Measurements from ENCODE around the gene KDM7A.

The KDM7A gene

DNA sequence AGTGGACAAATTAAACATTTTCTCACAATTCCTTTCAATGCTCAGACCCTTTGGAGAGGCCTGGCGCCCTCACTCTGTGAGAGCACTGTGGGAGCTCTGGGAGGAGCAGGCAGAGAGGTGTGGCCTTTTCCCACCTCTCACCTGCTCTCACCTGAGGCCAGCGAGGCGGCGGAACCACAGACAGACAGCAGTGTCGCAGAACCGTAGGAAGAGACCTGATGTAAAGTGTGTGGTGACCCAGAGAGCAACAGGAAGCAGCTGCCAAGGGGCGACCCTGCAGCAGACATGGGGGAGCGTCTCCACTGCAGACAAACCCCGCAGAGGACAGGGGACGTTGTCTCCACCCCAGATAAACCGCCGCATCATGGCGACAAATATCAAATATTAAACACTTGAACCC is 98.4 kb downstream of the KDM7A start:
- DNase-seq (ENCODE audit: low read depth): no peak
- no peak overlapping the region for H3K4me3 ChIP-seq (ENCODE audit: low read depth, low read length)
- TF ChIP-seq, protein P1, sequence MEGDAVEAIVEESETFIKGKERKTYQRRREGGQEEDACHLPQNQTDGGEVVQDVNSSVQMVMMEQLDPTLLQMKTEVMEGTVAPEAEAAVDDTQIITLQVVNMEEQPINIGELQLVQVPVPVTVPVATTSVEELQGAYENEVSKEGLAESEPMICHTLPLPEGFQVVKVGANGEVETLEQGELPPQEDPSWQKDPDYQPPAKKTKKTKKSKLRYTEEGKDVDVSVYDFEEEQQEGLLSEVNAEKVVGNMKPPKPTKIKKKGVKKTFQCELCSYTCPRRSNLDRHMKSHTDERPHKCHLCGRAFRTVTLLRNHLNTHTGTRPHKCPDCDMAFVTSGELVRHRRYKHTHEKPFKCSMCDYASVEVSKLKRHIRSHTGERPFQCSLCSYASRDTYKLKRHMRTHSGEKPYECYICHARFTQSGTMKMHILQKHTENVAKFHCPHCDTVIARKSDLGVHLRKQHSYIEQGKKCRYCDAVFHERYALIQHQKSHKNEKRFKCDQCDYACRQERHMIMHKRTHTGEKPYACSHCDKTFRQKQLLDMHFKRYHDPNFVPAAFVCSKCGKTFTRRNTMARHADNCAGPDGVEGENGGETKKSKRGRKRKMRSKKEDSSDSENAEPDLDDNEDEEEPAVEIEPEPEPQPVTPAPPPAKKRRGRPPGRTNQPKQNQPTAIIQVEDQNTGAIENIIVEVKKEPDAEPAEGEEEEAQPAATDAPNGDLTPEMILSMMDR (IDR thresholded peaks at IDR 0.05; ENCODE audit: low read depth, low read length, missing control alignments): no peak

DNA sequence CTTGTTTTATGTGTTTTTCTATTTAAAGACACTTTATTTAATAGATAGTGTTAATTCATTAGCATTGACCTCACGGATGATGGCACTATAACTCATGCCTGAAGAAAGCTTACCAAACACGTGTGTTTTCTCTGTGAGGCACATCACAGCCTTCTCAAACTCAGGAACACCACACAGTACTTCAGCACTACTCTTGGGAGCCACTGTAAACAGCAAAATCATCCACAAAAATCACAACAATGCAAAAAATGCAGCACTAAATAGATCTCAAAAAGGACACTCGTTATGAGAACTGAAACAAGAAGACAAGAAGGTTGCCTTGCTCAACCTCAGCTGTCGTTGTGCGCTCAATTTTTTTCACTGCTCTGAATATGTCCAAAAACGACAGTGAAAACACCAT is 102.0 kb downstream of the KDM7A start:
- DNase-seq (ENCODE audit: low read depth): no peak
- no peak overlapping the region for H3K4me3 ChIP-seq (ENCODE audit: low read depth, low read length)
- TF ChIP-seq, protein P1 (IDR thresholded peaks at IDR 0.05; ENCODE audit: low read depth, low read length, missing control alignments): no peak

- TF ChIP-seq, protein P1 (IDR thresholded peaks at IDR 0.05; ENCODE audit: low read depth, low read length, missing control alignments): no peak
- H3K4me3 ChIP-seq (ENCODE audit: low read depth, low read length): no peak overlapping the region
- DNase-seq (ENCODE audit: low read depth): no peak
Observed at GRCh38 chr7:140070546-140070945, 106.2 kb downstream of the KDM7A start.

DNA sequence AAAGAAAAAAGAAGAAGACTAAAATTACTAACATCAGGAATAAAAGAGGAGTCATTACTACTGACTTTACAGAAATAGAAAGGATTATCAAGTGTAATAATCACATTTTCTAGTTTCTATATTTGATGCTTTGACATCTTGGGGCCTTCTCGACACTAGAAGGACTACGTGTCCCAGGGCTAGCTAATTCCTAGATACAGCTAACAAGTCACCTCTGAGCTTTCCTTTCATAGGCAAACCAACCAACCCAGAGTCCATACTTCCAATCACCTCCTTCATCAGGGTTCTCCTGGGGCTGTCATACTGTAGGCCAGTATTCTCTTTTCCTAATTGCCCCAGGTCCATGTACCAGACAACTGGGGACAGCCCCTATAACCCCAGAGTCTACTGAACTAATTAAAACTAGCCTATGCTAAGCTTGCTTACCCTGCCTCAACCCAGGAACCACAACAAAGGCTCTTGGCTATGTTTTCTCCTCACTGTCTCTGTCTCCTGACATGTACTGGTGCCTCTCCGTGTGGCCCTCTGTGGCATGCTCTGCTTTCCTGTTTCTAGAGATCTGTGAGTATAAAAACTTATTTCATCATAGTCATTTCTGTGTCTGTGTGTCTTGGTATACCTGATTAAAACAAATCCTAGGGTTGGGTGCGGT is 107.4 kb downstream of the KDM7A start:
- no peak for DNase-seq (ENCODE audit: low read depth)
- no peak overlapping the region for H3K4me3 ChIP-seq (ENCODE audit: low read depth, low read length)
- TF ChIP-seq, protein P1 (IDR thresholded peaks at IDR 0.05; ENCODE audit: low read depth, low read length, missing control alignments): no peak

GRCh38 chr7:140068033-140068432 is 108.8 kb downstream of the KDM7A start:
- H3K4me3 ChIP-seq (ENCODE audit: low read depth, low read length): no peak overlapping the region
- TF ChIP-seq, protein P1 (IDR thresholded peaks at IDR 0.05; ENCODE audit: low read depth, low read length, missing control alignments): no peak
- DNase-seq (ENCODE audit: low read depth): no peak

DNA sequence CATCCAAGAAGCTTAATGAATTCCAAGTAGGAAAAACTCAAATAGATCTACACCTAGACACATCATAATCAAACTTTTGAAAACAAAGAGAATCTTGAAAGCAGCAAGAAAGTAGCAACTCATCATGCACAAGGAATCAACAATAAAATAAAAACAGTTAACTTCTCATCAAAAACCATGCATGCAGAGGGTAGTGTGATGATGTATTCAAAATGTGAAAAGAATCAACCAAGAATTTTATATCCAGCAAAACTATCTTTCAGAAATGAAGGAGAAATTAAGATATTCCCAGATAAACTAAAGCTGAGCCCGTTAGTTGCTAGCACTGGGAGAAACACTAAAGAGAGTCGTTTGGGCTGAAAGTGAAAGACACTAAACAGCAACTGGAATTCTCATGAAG is 109.7 kb downstream of the KDM7A start:
- H3K4me3 ChIP-seq (ENCODE audit: low read depth, low read length): no peak overlapping the region
- no peak for DNase-seq (ENCODE audit: low read depth)
- TF ChIP-seq, protein P1 (IDR thresholded peaks at IDR 0.05; ENCODE audit: low read depth, low read length, missing control alignments): no peak
